HG02938 (cell line): Measurements from ENCODE around the gene KIT.

Experiments
- ATAC-seq: cut with Tn5 transposase; IDR thresholded peaks from one replicate; pipeline ENCODE4 v1.9.1; 2021; ENCODE audit warnings: mild to moderate bottlenecking, moderate library complexity; ENCODE audit not compliant: unreplicated experiment

The KIT gene

GRCh38 chr4:54695788-54696187 lies 38.0 kb downstream of the KIT start:
- no peak for ATAC-seq

GRCh38 chr4:54696649-54697048 lies 38.9 kb downstream of the KIT start:
- no peak for ATAC-seq

GRCh38 chr4:54700986-54701385 lies 43.2 kb downstream of the KIT start:
- ATAC-seq = no peak

- no peak for ATAC-seq
Observed at GRCh38 chr4:54703182-54703581, 45.4 kb downstream of the KIT start.

GRCh38 chr4:54707406-54707805 lies 49.6 kb downstream of the KIT start:
- no peak for ATAC-seq

GRCh38 chr4:54708339-54709279 lies 50.9 kb downstream of the KIT start:
- ATAC-seq = no peak

GRCh38 chr4:54709400-54709799 lies 51.6 kb downstream of the KIT start:
- ATAC-seq = no peak

- no peak for ATAC-seq
Observed at GRCh38 chr4:54712206-54712605, 54.4 kb downstream of the KIT start.

GRCh38 chr4:54714631-54715030 lies 56.9 kb downstream of the KIT start:
- ATAC-seq = no peak

GRCh38 chr4:54716478-54717065 lies 58.8 kb downstream of the KIT start:
- ATAC-seq = no peak

GRCh38 chr4:54717694-54718093 lies 59.9 kb downstream of the KIT start:
- no peak for ATAC-seq

- no peak for ATAC-seq
Observed at GRCh38 chr4:54719378-54719777, 61.6 kb downstream of the KIT start.

- no peak for ATAC-seq
Observed at GRCh38 chr4:54723220-54723619, 65.5 kb downstream of the KIT start.

- no peak for ATAC-seq
Observed at GRCh38 chr4:54723820-54724219, 66.1 kb downstream of the KIT start.

GRCh38 chr4:54726907-54727306 lies 69.2 kb downstream of the KIT start:
- peak; percentile 38 for ATAC-seq

- ATAC-seq = peak; percentile 53
Observed at GRCh38 chr4:54727346-54727745, 69.6 kb downstream of the KIT start.

- no peak for ATAC-seq
Observed at GRCh38 chr4:54728368-54728767, 70.6 kb downstream of the KIT start.

- ATAC-seq = no peak
Observed at GRCh38 chr4:54729256-54729655, 71.5 kb downstream of the KIT start.

GRCh38 chr4:54730581-54730980 lies 72.8 kb downstream of the KIT start:
- no peak for ATAC-seq

GRCh38 chr4:54731552-54731951 lies 73.8 kb downstream of the KIT start:
- ATAC-seq = no peak

GRCh38 chr4:54731976-54732375 lies 74.2 kb downstream of the KIT start:
- ATAC-seq = no peak

- ATAC-seq = no peak
Observed at GRCh38 chr4:54737421-54737820, 79.7 kb downstream of the KIT start.
